K562 (cell line): ENCODE measurements around the gene ADIPOR2. TPM values are rescaled to one million over a fixed set of nuclear protein-coding genes. Genes with fewer than 3 reads are reported as not detected.

Source experiments
- CBX2 ChIP-seq: fragments of 200-600 bp; sonication (generic); IDR thresholded peaks from one replicate; pipeline ENCODE4 v1.6.1; 2012; ENCODE audit warnings: mild to moderate bottlenecking, low read length, inconsistent platforms; ENCODE audit not compliant: insufficient read depth, poor library complexity, severe bottlenecking
- KAT2B ChIP-seq: IDR thresholded peaks from one replicate; pipeline ENCODE4 v1.6.1; 2012; ENCODE audit warnings: low read depth, mild to moderate bottlenecking, control low read depth, inconsistent platforms, low read length, moderate library complexity
- MCM7 ChIP-seq, 2 experiments: fragments of 450-650 bp; IDR thresholded peaks; 2 replicates each; pipeline ENCODE4 v1.6.1; 2016 to 2018
- MED1 ChIP-seq: sonication (generic); formaldehyde crosslinking; IDR thresholded peaks from 2 replicates; pipeline ENCODE4 v1.8.1; 2023; ENCODE audit warnings: missing genetic modification reagents, borderline replicate concordance
- MGA ChIP-seq: fragments of 450-650 bp; IDR thresholded peaks from 2 replicates; pipeline ENCODE4 v1.6.1; 2016; ENCODE audit warnings: mild to moderate bottlenecking, moderate library complexity
- TBP ChIP-seq: optimal IDR thresholded peaks from 2 replicates; pipeline ENCODE3; 2011; ENCODE audit warnings: low read depth, low read length, improper control_type of control experiment
- ZNF146 ChIP-seq: IDR thresholded peaks from one replicate; pipeline ENCODE4 v1.6.1; 2018; ENCODE audit warnings: missing compliant biosample characterization; ENCODE audit not compliant: unreplicated experiment
- polyA plus RNA-seq, 8 experiments: library from polyadenylated mRNA; depleted of rRNA in 4 of 8; stranded (reverse) in 5 of 8; unstranded in 3 of 8; fragments of >200 nt; fragmentation: Nextera tagmentation in 2 of 8; fragmentation: Illumina TruSeq in 1 of 8; extraction: Ambion mirVana in 2 of 8; extraction: Trizol in 1 of 8; gene quantifications; 2 replicates each; pipeline versions ENCODE4 v1.2.1 to v1.2.3, GENCODE V29; 2011 to 2014; ENCODE audit warnings: inconsistent platforms in 1 of 8, missing spikeins in 1 of 8
- total RNA-seq, 7 experiments: library from RNA; depleted of rRNA in 6 of 7; stranded (reverse); fragments of >200 nt in 6 of 7; fragmentation: Illumina TruSeq in 2 of 7; extraction: Trizol in 2 of 7; gene quantifications; 2 replicates each; pipeline versions ENCODE4 v1.2.1 to v1.2.3, GENCODE V29; 2011 to 2021; ENCODE audit warnings: low replicate concordance in 1 of 7
- TF ChIP-seq, protein P1 (sequence below), 3 experiments: fragments of 200-800 bp in 1 of 3; fragments of 250-450 bp in 1 of 3; fragments of 450-650 bp in 1 of 3; sonication (Bioruptor Pico) in 1 of 3; sonication (Bioruptor generic) in 1 of 3; formaldehyde crosslinking in 1 of 3; IDR thresholded peaks; 2 replicates each; pipeline versions ENCODE4 v1.6.1 to v1.8.0; 2016 to 2022; ENCODE audit warnings: mild to moderate bottlenecking in 2 of 3, missing genetic modification characterization in 2 of 3, missing compliant biosample characterization in 1 of 3, moderate library complexity in 1 of 3
- TF ChIP-seq, protein P2 (sequence below): fragments of 450-650 bp; IDR thresholded peaks from 2 replicates; pipeline ENCODE4 v1.6.1; 2016; ENCODE audit warnings: antibody characterized with exemption

Gene ADIPOR2
- total and polyA plus RNA-seq, 9 of the 15 experiments (the other 6 are each of a cell fraction or from before 2014, with no cell fraction given) = 10.9 to 63.5 (median 46.0) TPM

GRCh38 chr12:1662761-1663439, 28.0 kb upstream of the ADIPOR2 start (continued):
- TF ChIP-seq CBX2 = no peak
- no peak for TF ChIP-seq TBP
- TF ChIP-seq, protein P1, sequence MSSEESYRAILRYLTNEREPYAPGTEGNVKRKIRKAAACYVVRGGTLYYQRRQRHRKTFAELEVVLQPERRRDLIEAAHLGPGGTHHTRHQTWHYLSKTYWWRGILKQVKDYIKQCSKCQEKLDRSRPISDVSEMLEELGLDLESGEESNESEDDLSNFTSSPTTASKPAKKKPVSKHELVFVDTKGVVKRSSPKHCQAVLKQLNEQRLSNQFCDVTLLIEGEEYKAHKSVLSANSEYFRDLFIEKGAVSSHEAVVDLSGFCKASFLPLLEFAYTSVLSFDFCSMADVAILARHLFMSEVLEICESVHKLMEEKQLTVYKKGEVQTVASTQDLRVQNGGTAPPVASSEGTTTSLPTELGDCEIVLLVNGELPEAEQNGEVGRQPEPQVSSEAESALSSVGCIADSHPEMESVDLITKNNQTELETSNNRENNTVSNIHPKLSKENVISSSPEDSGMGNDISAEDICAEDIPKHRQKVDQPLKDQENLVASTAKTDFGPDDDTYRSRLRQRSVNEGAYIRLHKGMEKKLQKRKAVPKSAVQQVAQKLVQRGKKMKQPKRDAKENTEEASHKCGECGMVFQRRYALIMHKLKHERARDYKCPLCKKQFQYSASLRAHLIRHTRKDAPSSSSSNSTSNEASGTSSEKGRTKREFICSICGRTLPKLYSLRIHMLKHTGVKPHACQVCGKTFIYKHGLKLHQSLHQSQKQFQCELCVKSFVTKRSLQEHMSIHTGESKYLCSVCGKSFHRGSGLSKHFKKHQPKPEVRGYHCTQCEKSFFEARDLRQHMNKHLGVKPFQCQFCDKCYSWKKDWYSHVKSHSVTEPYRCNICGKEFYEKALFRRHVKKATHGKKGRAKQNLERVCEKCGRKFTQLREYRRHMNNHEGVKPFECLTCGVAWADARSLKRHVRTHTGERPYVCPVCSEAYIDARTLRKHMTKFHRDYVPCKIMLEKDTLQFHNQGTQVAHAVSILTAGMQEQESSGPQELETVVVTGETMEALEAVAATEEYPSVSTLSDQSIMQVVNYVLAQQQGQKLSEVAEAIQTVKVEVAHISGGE (CRISPR knock-in tag; IDR thresholded peaks at IDR 0.05) = no peak
- TF ChIP-seq MCM7 (IDR thresholded peaks at IDR 0.05) = no peak
- TF ChIP-seq, protein P2, sequence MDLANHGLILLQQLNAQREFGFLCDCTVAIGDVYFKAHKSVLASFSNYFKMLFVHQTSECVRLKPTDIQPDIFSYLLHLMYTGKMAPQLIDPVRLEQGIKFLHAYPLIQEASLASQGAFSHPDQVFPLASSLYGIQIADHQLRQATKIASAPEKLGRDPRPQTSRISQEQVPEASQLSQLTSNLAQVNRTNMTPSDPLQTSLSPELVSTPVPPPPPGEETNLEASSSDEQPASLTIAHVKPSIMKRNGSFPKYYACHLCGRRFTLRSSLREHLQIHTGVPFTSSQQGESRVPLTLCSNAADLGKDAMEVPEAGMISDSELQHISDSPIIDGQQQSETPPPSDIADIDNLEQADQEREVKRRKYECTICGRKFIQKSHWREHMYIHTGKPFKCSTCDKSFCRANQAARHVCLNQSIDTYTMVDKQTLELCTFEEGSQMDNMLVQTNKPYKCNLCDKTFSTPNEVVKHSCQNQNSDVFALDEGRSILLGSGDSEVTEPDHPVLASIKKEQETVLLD = no peak
- no peak for TF ChIP-seq KAT2B
- TF ChIP-seq MED1 (CRISPR knock-in tag) = no peak
- no peak for TF ChIP-seq ZNF146 (CRISPR knock-in tag)
- peak; percentile 64 for TF ChIP-seq MGA
